Measurements from ENCODE around the gene OTOA. TPM values are rescaled to one million over a fixed set of nuclear protein-coding genes. Genes with fewer than 3 reads are reported as not detected.
"Not testable (repeated sequence)": the region's sequence is repeated elsewhere in the genome, so short reads cannot be mapped to it uniquely, and the experiment has no call there.

Gene OTOA
- polyA plus RNA-seq, 1 experiment, result not detected

GRCh38 chr16:21710938-21711337, 47.2 kb downstream of the OTOA start:
- CTCF ChIA-PET, result interaction anchor here (0.7 to 1.6 kb wide), 4 partner anchors 18 to 128 kb away, joined by 3 to 6 read pairs (median 4); no protein-coding TSS in a partner anchor
- POLR2A ChIA-PET, result no interaction called here
- H3K4me3 ChIP-seq (ENCODE audit: low read depth, low read length), result no peak overlapping the region

GRCh38 chr16:21713549-21714368, 50.0 kb downstream of the OTOA start:
- Histone ChIP-seq H3K9me3 (ENCODE audit: control insufficient read depth, insufficient read depth, low read length) (no peaks in the 10 kb centered on the region), H3K4me3 (ENCODE audit: low read depth, low read length) (no peak overlapping the region), H3K27me3 (ENCODE audit: control insufficient read depth, insufficient read depth, low read length) (no peaks in the 10 kb centered on the region), H3K27ac (ENCODE audit: low read depth, low read length) (no peak overlapping the region)
- DNase-seq (ENCODE audit: low read depth, low spot score), result no peak
- no peak for TF ChIP-seq CTCF (IDR thresholded peaks at IDR 0.05; ENCODE audit: low read depth, low read length)
- POLR2A ChIA-PET, result no interaction called here
- CTCF ChIA-PET, result interaction anchor here (1.9 kb wide), 1 partner anchor 56 kb away, joined by 9 read pairs; no protein-coding TSS in a partner anchor

More at GRCh38 chr16:21710938-21711337, 47.2 kb downstream of the OTOA start:
- no peak for TF ChIP-seq CTCF (IDR thresholded peaks at IDR 0.05; ENCODE audit: low read depth, low read length)
- Histone ChIP-seq H3K9me3 (ENCODE audit: control insufficient read depth, insufficient read depth, low read length) (no peaks in the 10 kb centered on the region), H3K27me3 (ENCODE audit: control insufficient read depth, insufficient read depth, low read length) (peaks cover 2% of the 10 kb centered on the region), H3K27ac (ENCODE audit: low read depth, low read length) (no peak overlapping the region)
- no peak for DNase-seq (ENCODE audit: low read depth, low spot score)

GRCh38 chr16:21714369-21714618, 50.5 kb downstream of the OTOA start:
- POLR2A ChIA-PET; CTCF ChIA-PET; H3K9me3 ChIP-seq (ENCODE audit: control insufficient read depth, insufficient read depth, low read length): not testable (repeated sequence)

GRCh38 chr16:21717608-21718007, 53.8 kb downstream of the OTOA start:
- ChIA-PET POLR2A (no interaction called here), CTCF (interaction anchor here (1.9 kb wide), 1 partner anchor 60 kb away, joined by 7 read pairs; no protein-coding TSS in a partner anchor)
- Histone ChIP-seq H3K27ac (ENCODE audit: low read depth, low read length) (no peak overlapping the region), H3K9me3 (ENCODE audit: control insufficient read depth, insufficient read depth, low read length) (no peaks in the 10 kb centered on the region), H3K4me3 (ENCODE audit: low read depth, low read length) (no peak overlapping the region), H3K27me3 (ENCODE audit: control insufficient read depth, insufficient read depth, low read length) (peaks cover 3% of the 10 kb centered on the region)
- no peak for DNase-seq (ENCODE audit: low read depth, low spot score)
- no peak for TF ChIP-seq CTCF (IDR thresholded peaks at IDR 0.05; ENCODE audit: low read depth, low read length)

More at GRCh38 chr16:21714369-21714618, 50.5 kb downstream of the OTOA start:
- H3K4me3 ChIP-seq (ENCODE audit: low read depth, low read length); H3K27me3 ChIP-seq (ENCODE audit: control insufficient read depth, insufficient read depth, low read length); DNase-seq (ENCODE audit: low read depth, low spot score); H3K27ac ChIP-seq (ENCODE audit: low read depth, low read length): not testable (repeated sequence)

- POLR2A ChIA-PET, result no interaction called here
- no peak for DNase-seq (ENCODE audit: low read depth, low spot score)
- CTCF ChIA-PET, result interaction anchor here (0.7 to 1.6 kb wide), 4 partner anchors 10 to 469 kb away, joined by 3 to 9 read pairs (median 4); no protein-coding TSS in a partner anchor
Measured at GRCh38 chr16:21719283-21719682, 55.5 kb downstream of the OTOA start.

More at GRCh38 chr16:21719283-21719682, 55.5 kb downstream of the OTOA start:
- no peak for TF ChIP-seq CTCF (IDR thresholded peaks at IDR 0.05; ENCODE audit: low read depth, low read length)
- no peak overlapping the region for H3K27ac ChIP-seq (ENCODE audit: low read depth, low read length)
- peaks cover 6% of the 10 kb centered on the region for H3K27me3 ChIP-seq (ENCODE audit: control insufficient read depth, insufficient read depth, low read length)
- no peak overlapping the region for H3K4me3 ChIP-seq (ENCODE audit: low read depth, low read length)
- no peaks in the 10 kb centered on the region for H3K9me3 ChIP-seq (ENCODE audit: control insufficient read depth, insufficient read depth, low read length)
